NK-92 (cell line): Measurements from ENCODE around the gene ANAPC15.

Experiments
- DNase-seq: peaks from one replicate; lab custom pipeline; 2025; ENCODE audit not compliant: unreplicated experiment; lab: John Stamatoyannopoulos, UW

ANAPC15 gene

GRCh38 chr11:72088076-72088808, 24.3 kb downstream of the ANAPC15 start:
- DNase-seq: no peak

GRCh38 chr11:72085621-72086351, 26.7 kb downstream of the ANAPC15 start:
- DNase-seq: no peak

GRCh38 chr11:72084965-72085364, 27.5 kb downstream of the ANAPC15 start:
- DNase-seq: no peak

GRCh38 chr11:72084076-72084475, 28.4 kb downstream of the ANAPC15 start:
- DNase-seq: no peak

- no peak for DNase-seq
These were observed 29.1 kb downstream of the ANAPC15 start for GRCh38 chr11:72083414-72083813.

- DNase-seq: no peak
These were observed 30.6 kb downstream of the ANAPC15 start for GRCh38 chr11:72081821-72082453.

- no peak for DNase-seq
These were observed 31.3 kb downstream of the ANAPC15 start for GRCh38 chr11:72081184-72081644.

GRCh38 chr11:72080326-72081183, 31.9 kb downstream of the ANAPC15 start, which contains the start of the genes LRRC51 and NUMA1:
Gene LRRC51 (plus strand): TSS chr11:72080850. CDS start chr11:72089084, 8,234 bp downstream.
Gene NUMA1 (minus strand): TSS chr11:72080542. CDS start chr11:72035943, 44,599 bp downstream.
- DNase-seq: peak; percentile 95

GRCh38 chr11:72079819-72080325, 32.6 kb downstream of the ANAPC15 start:
- DNase-seq: no peak

- DNase-seq: no peak
These were observed 34.0 kb downstream of the ANAPC15 start for GRCh38 chr11:72078477-72078876.

GRCh38 chr11:72075756-72076155, 36.7 kb downstream of the ANAPC15 start:
- no peak for DNase-seq

- no peak for DNase-seq
These were observed 37.4 kb downstream of the ANAPC15 start for GRCh38 chr11:72075109-72075508.

GRCh38 chr11:72072348-72072747, 40.1 kb downstream of the ANAPC15 start:
- no peak for DNase-seq

GRCh38 chr11:72070491-72070890, 42.0 kb downstream of the ANAPC15 start:
- DNase-seq: no peak

- DNase-seq: no peak
These were observed 42.7 kb downstream of the ANAPC15 start for GRCh38 chr11:72069787-72070251.

GRCh38 chr11:72069200-72069599, 43.3 kb downstream of the ANAPC15 start:
- no peak for DNase-seq

GRCh38 chr11:72067676-72068075, 44.8 kb downstream of the ANAPC15 start:
- DNase-seq: no peak

- DNase-seq: no peak
These were observed 45.2 kb downstream of the ANAPC15 start for GRCh38 chr11:72067266-72067665.

GRCh38 chr11:72066855-72067254, 45.6 kb downstream of the ANAPC15 start:
- DNase-seq: no peak

- no peak for DNase-seq
These were observed 50.6 kb downstream of the ANAPC15 start for GRCh38 chr11:72061739-72062396.
